ENCODE results near the gene SIGLEC1. TPM values are rescaled to one million over a fixed set of nuclear protein-coding genes. Genes with fewer than 3 reads are reported as not detected.

The SIGLEC1 gene
- total RNA-seq, 4 donors from 2014 or later, result 0.61 to 3.0 (median 2.6) TPM

GRCh38 chr20:3699037-3699436 is 13.4 kb downstream of the SIGLEC1 start:
- TF ChIP-seq CTCF (IDR thresholded peaks at IDR 0.05 in 4 of 5, conservative IDR thresholded peaks at IDR 0.05 in 1 of 5) (no peak), POLR2A (IDR thresholded peaks at IDR 0.05) (no peak)
- Histone ChIP-seq H3K27ac (no peak overlapping the region), H3K4me1 (no peaks in the 10 kb centered on the region), H3K27me3 (no peaks in the 10 kb centered on the region), H3K9me3 (peaks cover 0 to 3% (median 0%) of the 10 kb centered on the region in 3 donors), H3K36me3 (no peaks in the 10 kb centered on the region), H3K4me3 (no peak overlapping the region)
- in situ Hi-C loops (cut with MboI; ENCODE audit: low sequenced_read_pairs in 4 of 4) (no loop called here), intact Hi-C loops (cut with DNase I; ENCODE audit: low total_unique reads) (no loop called here)
- ATAC-seq (no peak), DNase-seq (no peak)

DNA sequence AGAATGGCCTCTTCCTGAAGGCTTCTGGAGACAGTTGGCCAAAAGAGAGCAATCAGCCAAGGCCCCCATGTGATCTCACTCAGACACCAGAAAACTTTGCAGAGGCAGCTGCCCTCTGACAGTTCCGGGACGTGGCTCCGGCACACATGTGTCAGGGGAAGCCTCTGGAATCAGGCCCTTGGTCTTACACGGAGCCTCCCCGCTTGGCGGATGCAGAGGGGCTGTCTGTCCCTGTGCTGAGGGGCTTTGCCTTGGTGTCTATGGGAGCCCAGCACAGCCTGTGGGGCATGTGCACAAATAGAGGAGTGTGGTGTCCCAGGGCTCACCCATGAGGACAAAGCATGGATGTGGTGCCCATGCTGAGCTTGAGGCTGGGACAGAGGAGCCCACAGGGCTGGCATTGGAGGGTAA is 13.8 kb downstream of the SIGLEC1 start:
- in situ Hi-C loops (cut with MboI; ENCODE audit: low sequenced_read_pairs in 4 of 4) (no loop called here), intact Hi-C loops (cut with DNase I; ENCODE audit: low total_unique reads) (no loop called here)
- H3K4me3 ChIP-seq, result no peak overlapping the region
- peaks cover 0 to 3% (median 0%) of the 10 kb centered on the region in 3 donors for H3K9me3 ChIP-seq
- ATAC-seq (no peak), DNase-seq (no peak)
- H3K27me3 ChIP-seq, result no peaks in the 10 kb centered on the region
- TF ChIP-seq CTCF (IDR thresholded peaks at IDR 0.05 in 4 of 5, conservative IDR thresholded peaks at IDR 0.05 in 1 of 5), result no peak
- TF ChIP-seq POLR2A (IDR thresholded peaks at IDR 0.05), result no peak
- H3K36me3 ChIP-seq, result no peaks in the 10 kb centered on the region
- no peaks in the 10 kb centered on the region for H3K4me1 ChIP-seq
- H3K27ac ChIP-seq, result no peak overlapping the region

DNA sequence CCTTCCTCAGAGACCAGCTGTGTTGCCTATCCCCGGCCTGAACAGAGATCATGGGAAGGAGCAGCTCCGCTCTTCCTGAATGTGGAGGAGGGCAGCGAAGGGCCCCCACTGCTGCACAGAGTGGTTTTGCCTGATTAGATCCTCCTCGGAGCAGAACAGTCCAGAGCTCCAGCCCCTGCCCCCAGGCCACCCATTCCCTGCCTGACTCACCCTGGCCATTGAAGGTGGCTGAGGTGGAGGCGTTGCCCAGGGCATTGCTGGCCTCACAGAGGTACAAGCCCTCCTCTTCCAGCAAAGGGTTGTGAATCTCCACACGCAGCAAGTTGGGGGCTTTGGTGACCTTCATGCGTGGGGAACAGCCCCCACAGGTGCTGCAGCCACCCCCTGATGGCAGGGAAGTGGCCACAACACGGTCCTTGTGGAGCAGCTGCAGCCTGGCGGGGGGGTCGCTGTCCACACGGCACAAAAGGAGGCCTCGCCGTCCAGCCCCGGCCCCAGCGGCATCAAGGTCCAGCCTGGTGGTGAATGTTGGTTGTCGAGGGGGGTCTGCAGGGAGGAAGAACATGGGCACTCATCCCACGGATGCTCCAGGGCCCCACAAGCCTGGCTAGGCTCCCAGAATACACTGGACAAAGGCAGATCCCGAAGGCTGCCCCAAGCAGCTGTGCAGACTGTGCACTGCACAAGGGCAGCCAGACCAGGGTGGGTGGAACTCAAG is 14.7 kb downstream of the SIGLEC1 start:
- Histone ChIP-seq H3K27me3 (no peaks in the 10 kb centered on the region), H3K9me3 (peaks cover 0 to 3% (median 0%) of the 10 kb centered on the region in 3 donors), H3K27ac (no peak overlapping the region), H3K4me3 (no peak overlapping the region), H3K36me3 (no peaks in the 10 kb centered on the region), H3K4me1 (no peaks in the 10 kb centered on the region)
- intact Hi-C loops (cut with DNase I; ENCODE audit: low total_unique reads), result no loop called here
- ATAC-seq (no peak), DNase-seq (no peak)
- TF ChIP-seq POLR2A (IDR thresholded peaks at IDR 0.05) (no peak), CTCF (IDR thresholded peaks at IDR 0.05 in 4 of 5, conservative IDR thresholded peaks at IDR 0.05 in 1 of 5) (no peak)
- in situ Hi-C loops (cut with MboI; ENCODE audit: low sequenced_read_pairs in 4 of 4), result no loop called here

GRCh38 chr20:3696745-3697587 is 15.4 kb downstream of the SIGLEC1 start:
- Histone ChIP-seq H3K36me3 (no peaks in the 10 kb centered on the region), H3K27me3 (no peaks in the 10 kb centered on the region), H3K27ac (no peak overlapping the region), H3K4me1 (no peaks in the 10 kb centered on the region), H3K4me3 (no peak overlapping the region), H3K9me3 (peaks cover 0 to 3% (median 0%) of the 10 kb centered on the region in 3 donors)
- ATAC-seq (no peak), DNase-seq (no peak)
- in situ Hi-C loops (cut with MboI; ENCODE audit: low sequenced_read_pairs in 4 of 4) (no loop called here), intact Hi-C loops (cut with DNase I; ENCODE audit: low total_unique reads) (no loop called here)
- TF ChIP-seq CTCF (IDR thresholded peaks at IDR 0.05 in 4 of 5, conservative IDR thresholded peaks at IDR 0.05 in 1 of 5) (no peak), POLR2A (IDR thresholded peaks at IDR 0.05) (no peak)
